WTC11 (cell line): ENCODE measurements around the gene MRPS18B. TPM values are rescaled to one million over a fixed set of nuclear protein-coding genes. Genes with fewer than 3 reads are reported as not detected.

Source experiments
- JUN ChIP-seq: sonication (generic); formaldehyde crosslinking; IDR thresholded peaks from 2 replicates; pipeline ENCODE4 v1.8.0; 2023; ENCODE audit warnings: mild to moderate bottlenecking, missing genetic modification reagents
- NFATC4 ChIP-seq: fragments of 250-450 bp; sonication (Bioruptor Pico); IDR thresholded peaks from 2 replicates; pipeline ENCODE4 v1.9.0; 2021; ENCODE audit warnings: mild to moderate bottlenecking
- OVOL2 ChIP-seq: fragments of 250-450 bp; sonication (Bioruptor Pico); IDR thresholded peaks from 2 replicates; pipeline ENCODE4 v1.9.0; 2021; ENCODE audit warnings: mild to moderate bottlenecking, borderline replicate concordance
- RELA ChIP-seq: sonication (generic); formaldehyde crosslinking; IDR thresholded peaks from 2 replicates; pipeline ENCODE4 v1.8.1; 2022; ENCODE audit warnings: missing genetic modification reagents, mild to moderate bottlenecking, borderline replicate concordance
- SOX15 ChIP-seq: fragments of 250-450 bp; sonication (Bioruptor Pico); IDR thresholded peaks from 2 replicates; pipeline ENCODE4 v1.9.0; 2021; ENCODE audit warnings: mild to moderate bottlenecking
- ZNF121 ChIP-seq: sonication (generic); formaldehyde crosslinking; IDR thresholded peaks from 2 replicates; pipeline ENCODE4 v1.8.0; 2023; ENCODE audit warnings: missing genetic modification reagents
- ZNF219 ChIP-seq: sonication (generic); formaldehyde crosslinking; IDR thresholded peaks from 2 replicates; pipeline ENCODE4 v1.8.0; 2023; ENCODE audit warnings: missing genetic modification reagents, mild to moderate bottlenecking, borderline replicate concordance
- total RNA-seq: library from RNA; stranded (reverse); gene quantifications from 3 replicates; pipeline ENCODE4 v1.2.3, GENCODE V29; 2021
- TF ChIP-seq, protein P1 (sequence below): sonication (generic); formaldehyde crosslinking; IDR thresholded peaks from 2 replicates; pipeline ENCODE4 v1.8.0; 2023; ENCODE audit warnings: missing genetic modification reagents, mild to moderate bottlenecking, borderline replicate concordance
- TF ChIP-seq, protein P2 (sequence below): fragments of 250-450 bp; sonication (Bioruptor Pico); IDR thresholded peaks from 2 replicates; pipeline ENCODE4 v1.9.0; 2021; ENCODE audit warnings: mild to moderate bottlenecking
- TF ChIP-seq, protein P3 (sequence below): sonication (generic); formaldehyde crosslinking; IDR thresholded peaks from 2 replicates; pipeline ENCODE4 v1.8.1; 2023; ENCODE audit warnings: mild to moderate bottlenecking, moderate library complexity, missing genetic modification reagents
- TF ChIP-seq, protein P4 (sequence below): fragments of 250-450 bp; sonication (Bioruptor Pico); IDR thresholded peaks from 2 replicates; pipeline ENCODE4 v1.9.0; 2021; ENCODE audit warnings: mild to moderate bottlenecking
- TF ChIP-seq, protein P5 (sequence below): sonication (generic); formaldehyde crosslinking; IDR thresholded peaks from 2 replicates; pipeline ENCODE4 v1.8.1; 2022; ENCODE audit warnings: mild to moderate bottlenecking, moderate library complexity, missing genetic modification reagents
- TF ChIP-seq, protein P6 (sequence below): fragments of 250-450 bp; sonication (Bioruptor Pico); IDR thresholded peaks from 2 replicates; pipeline ENCODE4 v2.1.2; 2022; ENCODE audit warnings: mild to moderate bottlenecking, moderate library complexity
- TF ChIP-seq, protein P7 (sequence below): sonication (generic); formaldehyde crosslinking; IDR thresholded peaks from 2 replicates; pipeline ENCODE4 v1.8.1; 2022; ENCODE audit warnings: low read depth, missing genetic modification reagents, borderline replicate concordance
- TF ChIP-seq, protein P8 (sequence below): fragments of 250-450 bp; sonication (Bioruptor Pico); IDR thresholded peaks from 2 replicates; pipeline ENCODE4 v1.8.0; 2021; ENCODE audit warnings: mild to moderate bottlenecking
- TF ChIP-seq, protein P9 (sequence below): sonication (generic); formaldehyde crosslinking; IDR thresholded peaks from 2 replicates; pipeline ENCODE4 v1.8.1; 2023; ENCODE audit warnings: mild to moderate bottlenecking, missing genetic modification reagents, moderate library complexity
- TF ChIP-seq, protein P10 (sequence below): sonication (generic); formaldehyde crosslinking; IDR thresholded peaks from 2 replicates; pipeline ENCODE4 v1.8.1; 2022; ENCODE audit warnings: missing genetic modification reagents, borderline replicate concordance
- TF ChIP-seq, protein P11 (sequence below): sonication (generic); formaldehyde crosslinking; IDR thresholded peaks from 2 replicates; pipeline ENCODE4 v1.8.1; 2023; ENCODE audit warnings: mild to moderate bottlenecking, missing genetic modification reagents

MRPS18B gene
- total RNA-seq, 1 experiment from 2014 or later = 67.8 TPM

DNA sequence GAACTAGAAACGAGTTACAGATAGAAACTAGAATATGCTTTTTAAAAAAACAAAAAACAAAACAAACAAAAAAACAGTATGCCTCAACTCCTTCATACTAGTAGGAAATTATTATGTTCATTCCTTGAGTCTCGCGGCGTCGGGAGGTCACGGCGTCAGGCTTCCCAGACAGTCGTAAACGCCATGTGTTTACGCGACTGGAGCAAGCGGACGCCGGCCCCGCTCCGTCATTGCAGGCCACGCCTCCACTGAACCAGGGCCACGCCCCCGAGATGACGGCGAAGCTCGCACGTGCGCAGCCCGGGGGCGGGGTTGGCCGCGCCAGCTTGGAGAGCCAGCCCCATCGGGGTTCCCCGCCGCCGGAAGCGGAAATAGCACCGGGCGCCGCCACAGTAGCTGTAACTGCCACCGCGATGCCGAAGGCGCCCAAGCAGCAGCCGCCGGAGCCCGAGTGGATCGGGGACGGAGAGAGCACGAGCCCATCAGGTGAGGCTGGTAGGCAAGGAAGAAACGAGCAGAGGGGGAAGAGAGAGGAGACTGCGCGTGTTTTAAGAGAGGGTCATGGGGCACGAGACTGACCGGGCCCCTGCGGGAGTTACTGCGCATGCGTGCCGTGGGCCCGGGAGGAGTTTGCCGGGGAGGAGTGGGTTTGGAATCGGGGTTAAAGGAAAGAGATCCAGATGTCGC, 46.4 kb upstream of the MRPS18B start, which contains the start of gene ABCF1 (continued):
- TF ChIP-seq SOX15 (CRISPR knock-in tag) (no peak), NFATC4 (CRISPR knock-in tag) (no peak), JUN (CRISPR knock-in tag) (peak; percentile 67; the same call in 1 of the 2 replicates), RELA (CRISPR knock-in tag) (no peak), OVOL2 (CRISPR knock-in tag) (no peak), ZNF121 (peak; percentile 85), ZNF219 (CRISPR knock-in tag) (no peak)
- TF ChIP-seq, protein P1, sequence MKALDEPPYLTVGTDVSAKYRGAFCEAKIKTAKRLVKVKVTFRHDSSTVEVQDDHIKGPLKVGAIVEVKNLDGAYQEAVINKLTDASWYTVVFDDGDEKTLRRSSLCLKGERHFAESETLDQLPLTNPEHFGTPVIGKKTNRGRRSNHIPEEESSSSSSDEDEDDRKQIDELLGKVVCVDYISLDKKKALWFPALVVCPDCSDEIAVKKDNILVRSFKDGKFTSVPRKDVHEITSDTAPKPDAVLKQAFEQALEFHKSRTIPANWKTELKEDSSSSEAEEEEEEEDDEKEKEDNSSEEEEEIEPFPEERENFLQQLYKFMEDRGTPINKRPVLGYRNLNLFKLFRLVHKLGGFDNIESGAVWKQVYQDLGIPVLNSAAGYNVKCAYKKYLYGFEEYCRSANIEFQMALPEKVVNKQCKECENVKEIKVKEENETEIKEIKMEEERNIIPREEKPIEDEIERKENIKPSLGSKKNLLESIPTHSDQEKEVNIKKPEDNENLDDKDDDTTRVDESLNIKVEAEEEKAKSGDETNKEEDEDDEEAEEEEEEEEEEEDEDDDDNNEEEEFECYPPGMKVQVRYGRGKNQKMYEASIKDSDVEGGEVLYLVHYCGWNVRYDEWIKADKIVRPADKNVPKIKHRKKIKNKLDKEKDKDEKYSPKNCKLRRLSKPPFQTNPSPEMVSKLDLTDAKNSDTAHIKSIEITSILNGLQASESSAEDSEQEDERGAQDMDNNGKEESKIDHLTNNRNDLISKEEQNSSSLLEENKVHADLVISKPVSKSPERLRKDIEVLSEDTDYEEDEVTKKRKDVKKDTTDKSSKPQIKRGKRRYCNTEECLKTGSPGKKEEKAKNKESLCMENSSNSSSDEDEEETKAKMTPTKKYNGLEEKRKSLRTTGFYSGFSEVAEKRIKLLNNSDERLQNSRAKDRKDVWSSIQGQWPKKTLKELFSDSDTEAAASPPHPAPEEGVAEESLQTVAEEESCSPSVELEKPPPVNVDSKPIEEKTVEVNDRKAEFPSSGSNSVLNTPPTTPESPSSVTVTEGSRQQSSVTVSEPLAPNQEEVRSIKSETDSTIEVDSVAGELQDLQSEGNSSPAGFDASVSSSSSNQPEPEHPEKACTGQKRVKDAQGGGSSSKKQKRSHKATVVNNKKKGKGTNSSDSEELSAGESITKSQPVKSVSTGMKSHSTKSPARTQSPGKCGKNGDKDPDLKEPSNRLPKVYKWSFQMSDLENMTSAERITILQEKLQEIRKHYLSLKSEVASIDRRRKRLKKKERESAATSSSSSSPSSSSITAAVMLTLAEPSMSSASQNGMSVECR (CRISPR knock-in tag) = peak; percentile 77; the same call in 1 of the 2 replicates
- TF ChIP-seq, protein P2, sequence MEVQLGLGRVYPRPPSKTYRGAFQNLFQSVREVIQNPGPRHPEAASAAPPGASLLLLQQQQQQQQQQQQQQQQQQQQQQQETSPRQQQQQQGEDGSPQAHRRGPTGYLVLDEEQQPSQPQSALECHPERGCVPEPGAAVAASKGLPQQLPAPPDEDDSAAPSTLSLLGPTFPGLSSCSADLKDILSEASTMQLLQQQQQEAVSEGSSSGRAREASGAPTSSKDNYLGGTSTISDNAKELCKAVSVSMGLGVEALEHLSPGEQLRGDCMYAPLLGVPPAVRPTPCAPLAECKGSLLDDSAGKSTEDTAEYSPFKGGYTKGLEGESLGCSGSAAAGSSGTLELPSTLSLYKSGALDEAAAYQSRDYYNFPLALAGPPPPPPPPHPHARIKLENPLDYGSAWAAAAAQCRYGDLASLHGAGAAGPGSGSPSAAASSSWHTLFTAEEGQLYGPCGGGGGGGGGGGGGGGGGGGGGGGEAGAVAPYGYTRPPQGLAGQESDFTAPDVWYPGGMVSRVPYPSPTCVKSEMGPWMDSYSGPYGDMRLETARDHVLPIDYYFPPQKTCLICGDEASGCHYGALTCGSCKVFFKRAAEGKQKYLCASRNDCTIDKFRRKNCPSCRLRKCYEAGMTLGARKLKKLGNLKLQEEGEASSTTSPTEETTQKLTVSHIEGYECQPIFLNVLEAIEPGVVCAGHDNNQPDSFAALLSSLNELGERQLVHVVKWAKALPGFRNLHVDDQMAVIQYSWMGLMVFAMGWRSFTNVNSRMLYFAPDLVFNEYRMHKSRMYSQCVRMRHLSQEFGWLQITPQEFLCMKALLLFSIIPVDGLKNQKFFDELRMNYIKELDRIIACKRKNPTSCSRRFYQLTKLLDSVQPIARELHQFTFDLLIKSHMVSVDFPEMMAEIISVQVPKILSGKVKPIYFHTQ (CRISPR knock-in tag) = no peak
- TF ChIP-seq, protein P3, sequence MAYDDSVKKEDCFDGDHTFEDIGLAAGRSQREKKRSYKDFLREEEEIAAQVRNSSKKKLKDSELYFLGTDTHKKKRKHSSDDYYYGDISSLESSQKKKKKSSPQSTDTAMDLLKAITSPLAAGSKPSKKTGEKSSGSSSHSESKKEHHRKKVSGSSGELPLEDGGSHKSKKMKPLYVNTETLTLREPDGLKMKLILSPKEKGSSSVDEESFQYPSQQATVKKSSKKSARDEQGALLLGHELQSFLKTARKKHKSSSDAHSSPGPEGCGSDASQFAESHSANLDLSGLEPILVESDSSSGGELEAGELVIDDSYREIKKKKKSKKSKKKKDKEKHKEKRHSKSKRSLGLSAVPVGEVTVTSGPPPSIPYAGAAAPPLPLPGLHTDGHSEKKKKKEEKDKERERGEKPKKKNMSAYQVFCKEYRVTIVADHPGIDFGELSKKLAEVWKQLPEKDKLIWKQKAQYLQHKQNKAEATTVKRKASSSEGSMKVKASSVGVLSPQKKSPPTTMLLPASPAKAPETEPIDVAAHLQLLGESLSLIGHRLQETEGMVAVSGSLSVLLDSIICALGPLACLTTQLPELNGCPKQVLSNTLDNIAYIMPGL = peak; percentile 61; the same call in 1 of the 2 replicates
- TF ChIP-seq, protein P4, sequence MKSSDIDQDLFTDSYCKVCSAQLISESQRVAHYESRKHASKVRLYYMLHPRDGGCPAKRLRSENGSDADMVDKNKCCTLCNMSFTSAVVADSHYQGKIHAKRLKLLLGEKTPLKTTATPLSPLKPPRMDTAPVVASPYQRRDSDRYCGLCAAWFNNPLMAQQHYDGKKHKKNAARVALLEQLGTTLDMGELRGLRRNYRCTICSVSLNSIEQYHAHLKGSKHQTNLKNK (CRISPR knock-in tag) = no peak
- TF ChIP-seq, protein P5, sequence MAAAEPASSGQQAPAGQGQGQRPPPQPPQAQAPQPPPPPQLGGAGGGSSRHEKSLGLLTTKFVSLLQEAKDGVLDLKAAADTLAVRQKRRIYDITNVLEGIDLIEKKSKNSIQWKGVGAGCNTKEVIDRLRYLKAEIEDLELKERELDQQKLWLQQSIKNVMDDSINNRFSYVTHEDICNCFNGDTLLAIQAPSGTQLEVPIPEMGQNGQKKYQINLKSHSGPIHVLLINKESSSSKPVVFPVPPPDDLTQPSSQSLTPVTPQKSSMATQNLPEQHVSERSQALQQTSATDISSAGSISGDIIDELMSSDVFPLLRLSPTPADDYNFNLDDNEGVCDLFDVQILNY (CRISPR knock-in tag) = peak; percentile 91
- TF ChIP-seq, protein P6, sequence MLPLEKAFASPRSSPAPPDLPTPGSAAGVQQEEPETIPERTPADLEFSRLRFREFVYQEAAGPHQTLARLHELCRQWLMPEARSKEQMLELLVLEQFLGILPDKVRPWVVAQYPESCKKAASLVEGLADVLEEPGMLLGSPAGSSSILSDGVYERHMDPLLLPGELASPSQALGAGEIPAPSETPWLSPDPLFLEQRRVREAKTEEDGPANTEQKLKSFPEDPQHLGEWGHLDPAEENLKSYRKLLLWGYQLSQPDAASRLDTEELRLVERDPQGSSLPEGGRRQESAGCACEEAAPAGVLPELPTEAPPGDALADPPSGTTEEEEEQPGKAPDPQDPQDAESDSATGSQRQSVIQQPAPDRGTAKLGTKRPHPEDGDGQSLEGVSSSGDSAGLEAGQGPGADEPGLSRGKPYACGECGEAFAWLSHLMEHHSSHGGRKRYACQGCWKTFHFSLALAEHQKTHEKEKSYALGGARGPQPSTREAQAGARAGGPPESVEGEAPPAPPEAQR (CRISPR knock-in tag) = no peak
- TF ChIP-seq, protein P7, sequence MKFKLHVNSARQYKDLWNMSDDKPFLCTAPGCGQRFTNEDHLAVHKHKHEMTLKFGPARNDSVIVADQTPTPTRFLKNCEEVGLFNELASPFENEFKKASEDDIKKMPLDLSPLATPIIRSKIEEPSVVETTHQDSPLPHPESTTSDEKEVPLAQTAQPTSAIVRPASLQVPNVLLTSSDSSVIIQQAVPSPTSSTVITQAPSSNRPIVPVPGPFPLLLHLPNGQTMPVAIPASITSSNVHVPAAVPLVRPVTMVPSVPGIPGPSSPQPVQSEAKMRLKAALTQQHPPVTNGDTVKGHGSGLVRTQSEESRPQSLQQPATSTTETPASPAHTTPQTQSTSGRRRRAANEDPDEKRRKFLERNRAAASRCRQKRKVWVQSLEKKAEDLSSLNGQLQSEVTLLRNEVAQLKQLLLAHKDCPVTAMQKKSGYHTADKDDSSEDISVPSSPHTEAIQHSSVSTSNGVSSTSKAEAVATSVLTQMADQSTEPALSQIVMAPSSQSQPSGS (CRISPR knock-in tag) = no peak
- TF ChIP-seq, protein P8, sequence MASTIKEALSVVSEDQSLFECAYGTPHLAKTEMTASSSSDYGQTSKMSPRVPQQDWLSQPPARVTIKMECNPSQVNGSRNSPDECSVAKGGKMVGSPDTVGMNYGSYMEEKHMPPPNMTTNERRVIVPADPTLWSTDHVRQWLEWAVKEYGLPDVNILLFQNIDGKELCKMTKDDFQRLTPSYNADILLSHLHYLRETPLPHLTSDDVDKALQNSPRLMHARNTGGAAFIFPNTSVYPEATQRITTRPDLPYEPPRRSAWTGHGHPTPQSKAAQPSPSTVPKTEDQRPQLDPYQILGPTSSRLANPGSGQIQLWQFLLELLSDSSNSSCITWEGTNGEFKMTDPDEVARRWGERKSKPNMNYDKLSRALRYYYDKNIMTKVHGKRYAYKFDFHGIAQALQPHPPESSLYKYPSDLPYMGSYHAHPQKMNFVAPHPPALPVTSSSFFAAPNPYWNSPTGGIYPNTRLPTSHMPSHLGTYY = no peak
- TF ChIP-seq, protein P9, sequence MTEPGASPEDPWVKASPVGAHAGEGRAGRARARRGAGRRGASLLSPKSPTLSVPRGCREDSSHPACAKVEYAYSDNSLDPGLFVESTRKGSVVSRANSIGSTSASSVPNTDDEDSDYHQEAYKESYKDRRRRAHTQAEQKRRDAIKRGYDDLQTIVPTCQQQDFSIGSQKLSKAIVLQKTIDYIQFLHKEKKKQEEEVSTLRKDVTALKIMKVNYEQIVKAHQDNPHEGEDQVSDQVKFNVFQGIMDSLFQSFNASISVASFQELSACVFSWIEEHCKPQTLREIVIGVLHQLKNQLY = no peak
- TF ChIP-seq, protein P10, sequence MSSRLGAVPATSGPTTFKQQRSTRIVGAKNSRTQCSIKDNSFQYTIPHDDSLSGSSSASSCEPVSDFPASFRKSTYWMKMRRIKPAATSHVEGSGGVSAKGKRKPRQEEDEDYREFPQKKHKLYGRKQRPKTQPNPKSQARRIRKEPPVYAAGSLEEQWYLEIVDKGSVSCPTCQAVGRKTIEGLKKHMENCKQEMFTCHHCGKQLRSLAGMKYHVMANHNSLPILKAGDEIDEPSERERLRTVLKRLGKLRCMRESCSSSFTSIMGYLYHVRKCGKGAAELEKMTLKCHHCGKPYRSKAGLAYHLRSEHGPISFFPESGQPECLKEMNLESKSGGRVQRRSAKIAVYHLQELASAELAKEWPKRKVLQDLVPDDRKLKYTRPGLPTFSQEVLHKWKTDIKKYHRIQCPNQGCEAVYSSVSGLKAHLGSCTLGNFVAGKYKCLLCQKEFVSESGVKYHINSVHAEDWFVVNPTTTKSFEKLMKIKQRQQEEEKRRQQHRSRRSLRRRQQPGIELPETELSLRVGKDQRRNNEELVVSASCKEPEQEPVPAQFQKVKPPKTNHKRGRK (CRISPR knock-in tag) = no peak
- TF ChIP-seq, protein P11, sequence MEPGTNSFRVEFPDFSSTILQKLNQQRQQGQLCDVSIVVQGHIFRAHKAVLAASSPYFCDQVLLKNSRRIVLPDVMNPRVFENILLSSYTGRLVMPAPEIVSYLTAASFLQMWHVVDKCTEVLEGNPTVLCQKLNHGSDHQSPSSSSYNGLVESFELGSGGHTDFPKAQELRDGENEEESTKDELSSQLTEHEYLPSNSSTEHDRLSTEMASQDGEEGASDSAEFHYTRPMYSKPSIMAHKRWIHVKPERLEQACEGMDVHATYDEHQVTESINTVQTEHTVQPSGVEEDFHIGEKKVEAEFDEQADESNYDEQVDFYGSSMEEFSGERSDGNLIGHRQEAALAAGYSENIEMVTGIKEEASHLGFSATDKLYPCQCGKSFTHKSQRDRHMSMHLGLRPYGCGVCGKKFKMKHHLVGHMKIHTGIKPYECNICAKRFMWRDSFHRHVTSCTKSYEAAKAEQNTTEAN (CRISPR knock-in tag) = peak; percentile 49; the same call in 1 of the 2 replicates
